Caki2 (cell line): ENCODE results near the gene ANGPT4. TPM values are rescaled to one million over a fixed set of nuclear protein-coding genes. Genes with fewer than 3 reads are reported as not detected.
A peak's percentile ranks its signal among the peaks of the same experiment; 100 is the strongest.
"Not testable (repeated sequence)": the region's sequence is repeated elsewhere in the genome, so short reads cannot be mapped to it uniquely, and the experiment has no call there.

Source experiments
- DNase-seq: peaks from one replicate; pipeline ENCODE4 v3.0.0-alpha.2; 2015; ENCODE audit warnings: low read depth
- in situ Hi-C: cut with HindIII; loops from 2 replicates; pipeline ENCODE4 v1.10.0; 2016; ENCODE audit warnings: low sequenced_read_pairs, low pct_unique_long_range_greater_than_20kb, mixed read lengths
- total RNA-seq: library from RNA; depleted of rRNA; stranded (reverse); fragments of >200 nt; shearing (Covaris generic); gene quantifications from 2 replicates; pipeline ENCODE4 v1.2.3, GENCODE V29; 2014; ENCODE audit warnings: low replicate concordance

The ANGPT4 gene
- total RNA-seq, 1 experiment from 2014 or later = not detected

- in situ Hi-C loops = no loop called here
- DNase-seq = no peak
Measured at GRCh38 chr20:911882-912600, 4.1 kb downstream of the ANGPT4 start.

- in situ Hi-C loops = no loop called here
- DNase-seq = no peak
Measured at GRCh38 chr20:910870-911770, 5.0 kb downstream of the ANGPT4 start.

- no peak for DNase-seq
- in situ Hi-C loops = no loop called here
Measured at GRCh38 chr20:910132-910869, 5.8 kb downstream of the ANGPT4 start.

GRCh38 chr20:909641-910040, 6.5 kb downstream of the ANGPT4 start:
- in situ Hi-C loops = no loop called here
- DNase-seq = no peak

- DNase-seq = no peak
- in situ Hi-C loops = no loop called here
Measured at GRCh38 chr20:906703-907270, 9.3 kb downstream of the ANGPT4 start.

- DNase-seq = no peak
Measured at GRCh38 chr20:906001-906520, 10.1 kb downstream of the ANGPT4 start.

GRCh38 chr20:905396-905961, 10.7 kb downstream of the ANGPT4 start:
- in situ Hi-C loops = no loop called here
- no peak for DNase-seq

More at GRCh38 chr20:906001-906520, 10.1 kb downstream of the ANGPT4 start:
- in situ Hi-C loops = no loop called here

GRCh38 chr20:904039-904545, 12.0 kb downstream of the ANGPT4 start:
- no peak for DNase-seq
- in situ Hi-C loops = no loop called here

GRCh38 chr20:897436-897835, 18.7 kb downstream of the ANGPT4 start:
- DNase-seq, in situ Hi-C loops: not testable (repeated sequence)

- no peak for DNase-seq
- in situ Hi-C loops = no loop called here
Measured at GRCh38 chr20:896501-897025, 19.6 kb downstream of the ANGPT4 start.

- peak; percentile 61 for DNase-seq
- in situ Hi-C loops = not testable (repeated sequence)
Measured at GRCh38 chr20:892371-892770, 23.8 kb downstream of the ANGPT4 start.

- peak; percentile 88 for DNase-seq
- in situ Hi-C loops = no loop called here
Measured at GRCh38 chr20:891706-892080, 24.4 kb downstream of the ANGPT4 start.

GRCh38 chr20:891058-891705, 25.0 kb downstream of the ANGPT4 start:
- in situ Hi-C loops = no loop called here
- DNase-seq = peak; percentile 61

- no peak for DNase-seq
- in situ Hi-C loops = no loop called here
Measured at GRCh38 chr20:890666-891057, 25.5 kb downstream of the ANGPT4 start.

- DNase-seq = no peak
- in situ Hi-C loops = no loop called here
Measured at GRCh38 chr20:889932-890463, 26.1 kb downstream of the ANGPT4 start.

- in situ Hi-C loops = no loop called here
- DNase-seq = no peak
Measured at GRCh38 chr20:889106-889505, 27.0 kb downstream of the ANGPT4 start.

- no peak for DNase-seq
- in situ Hi-C loops = no loop called here
Measured at GRCh38 chr20:888057-888456, 28.1 kb downstream of the ANGPT4 start.
